Sigmoid colon (tissue), 4 donors: ENCODE results near the gene AUNIP.

Experiments
- CTCF ChIP-seq, 4 experiments: fragments of 450-650 bp in 3 of 4; fragments of 200-600 bp in 1 of 4; IDR thresholded peaks; one replicate each; pipeline ENCODE4 v1.5.1; 2016 to 2019; ENCODE audit warnings: antibody characterized with exemption in 4 of 4, mild to moderate bottlenecking in 3 of 4, moderate library complexity in 2 of 4
- EP300 ChIP-seq, 4 donors: sonication (generic); formaldehyde crosslinking; IDR thresholded peaks; one replicate each; pipeline ENCODE4 v1.6.1; 2017; ENCODE audit warnings: antibody characterized with exemption in 4 of 4
- POLR2A ChIP-seq, 2 donors: fragments of 450-650 bp; IDR thresholded peaks; one replicate each; pipeline ENCODE4 v1.6.1; 2016; ENCODE audit warnings: antibody characterized with exemption in 2 of 2, mild to moderate bottlenecking in 2 of 2, moderate library complexity in 2 of 2
- POLR2AphosphoS5 ChIP-seq, 4 donors: sonication (generic); formaldehyde crosslinking; IDR thresholded peaks; one replicate each; pipeline ENCODE4 v1.6.1; 2017; ENCODE audit warnings: antibody characterized with exemption in 4 of 4

GRCh38 chr1:25862785-25863485 is 3.7 kb upstream of the AUNIP start:
- TF ChIP-seq CTCF (IDR thresholded peaks at IDR 0.05) (no peak), POLR2A (IDR thresholded peaks at IDR 0.05) (no peak), POLR2AphosphoS5 (IDR thresholded peaks at IDR 0.05) (no peak), EP300 (IDR thresholded peaks at IDR 0.05) (no peak)
